ENCODE data around the gene ENAH. TPM values are rescaled to one million over a fixed set of nuclear protein-coding genes. Genes with fewer than 3 reads are reported as not detected.

ENAH gene
- polyA plus RNA-seq, 1 experiment, result 121 TPM

DNA sequence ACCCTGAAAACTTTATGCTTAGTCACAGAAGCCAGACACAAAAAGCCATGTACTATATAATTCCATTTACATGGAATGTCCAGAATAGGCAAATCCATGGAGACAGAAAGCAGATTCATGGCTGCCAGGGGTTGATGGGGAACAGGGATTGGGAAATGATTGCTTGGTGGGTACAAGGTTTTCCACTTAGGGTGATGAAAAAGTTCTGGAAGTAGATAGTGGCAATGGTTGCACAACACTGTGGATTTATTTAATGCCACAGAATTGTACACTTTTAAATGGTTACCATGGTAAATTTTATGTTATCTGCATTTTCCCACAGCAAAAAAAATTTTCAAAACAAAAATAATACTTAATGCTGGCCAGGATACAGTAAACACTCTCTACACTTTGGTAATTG lies 40.6 kb downstream of the ENAH start:
- POLR2A ChIA-PET, result no interaction called here
- DNase-seq (ENCODE audit: low read depth, low spot score), result no peak
- H3K9me3 ChIP-seq (ENCODE audit: control insufficient read depth, insufficient read depth, low read length), result no peaks in the 10 kb centered on the region; the same call in 1 of the 2 replicates
- TF ChIP-seq, protein P1, sequence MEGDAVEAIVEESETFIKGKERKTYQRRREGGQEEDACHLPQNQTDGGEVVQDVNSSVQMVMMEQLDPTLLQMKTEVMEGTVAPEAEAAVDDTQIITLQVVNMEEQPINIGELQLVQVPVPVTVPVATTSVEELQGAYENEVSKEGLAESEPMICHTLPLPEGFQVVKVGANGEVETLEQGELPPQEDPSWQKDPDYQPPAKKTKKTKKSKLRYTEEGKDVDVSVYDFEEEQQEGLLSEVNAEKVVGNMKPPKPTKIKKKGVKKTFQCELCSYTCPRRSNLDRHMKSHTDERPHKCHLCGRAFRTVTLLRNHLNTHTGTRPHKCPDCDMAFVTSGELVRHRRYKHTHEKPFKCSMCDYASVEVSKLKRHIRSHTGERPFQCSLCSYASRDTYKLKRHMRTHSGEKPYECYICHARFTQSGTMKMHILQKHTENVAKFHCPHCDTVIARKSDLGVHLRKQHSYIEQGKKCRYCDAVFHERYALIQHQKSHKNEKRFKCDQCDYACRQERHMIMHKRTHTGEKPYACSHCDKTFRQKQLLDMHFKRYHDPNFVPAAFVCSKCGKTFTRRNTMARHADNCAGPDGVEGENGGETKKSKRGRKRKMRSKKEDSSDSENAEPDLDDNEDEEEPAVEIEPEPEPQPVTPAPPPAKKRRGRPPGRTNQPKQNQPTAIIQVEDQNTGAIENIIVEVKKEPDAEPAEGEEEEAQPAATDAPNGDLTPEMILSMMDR (IDR thresholded peaks at IDR 0.05; ENCODE audit: low read depth, low read length), result no peak
- CTCF ChIA-PET, result interaction anchor here (1.2 to 1.7 kb wide), 2 partner anchors 166 to 167 kb away, joined by 3 to 8 read pairs; partner anchors contain the start of gene SRP9
- no peak overlapping the region for H3K27ac ChIP-seq (ENCODE audit: low read depth, low read length)
- H3K27me3 ChIP-seq (ENCODE audit: control insufficient read depth, insufficient read depth, low read length), result no peaks in the 10 kb centered on the region
- no peak overlapping the region for H3K4me3 ChIP-seq (ENCODE audit: low read depth, low read length)

DNA sequence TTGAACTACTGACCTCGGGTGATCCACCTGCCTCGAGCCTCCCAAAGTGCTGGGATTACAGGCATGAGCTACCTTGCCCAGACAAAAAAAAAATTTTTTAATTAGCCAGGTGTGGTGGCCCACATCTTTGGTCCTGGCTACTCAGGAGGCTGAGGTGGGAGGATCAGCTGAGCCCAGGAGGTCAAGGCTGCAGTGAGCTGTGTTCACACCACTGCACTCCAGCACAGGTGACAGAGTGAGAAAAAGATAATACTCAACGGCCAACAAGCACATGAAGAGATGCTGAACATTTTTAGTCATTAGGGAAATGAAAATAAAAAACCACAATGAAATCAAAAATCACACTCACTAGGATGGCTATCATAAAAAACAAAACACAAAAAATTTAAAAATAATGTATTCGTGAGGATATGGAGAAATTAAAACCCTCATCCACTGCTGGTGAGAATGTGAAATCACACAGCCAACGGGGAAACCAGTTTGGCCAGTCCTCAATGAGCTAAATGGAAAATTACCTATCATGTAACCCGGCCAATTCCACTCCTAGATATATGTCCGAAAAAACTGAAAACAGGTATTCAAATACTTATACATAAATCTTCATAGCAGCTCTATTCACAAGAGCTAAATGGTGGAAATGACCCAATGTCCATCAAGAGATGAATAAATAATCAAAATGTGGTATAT lies 41.2 kb downstream of the ENAH start:
- H3K4me3 ChIP-seq (ENCODE audit: low read depth, low read length), result no peak overlapping the region
- CTCF ChIA-PET, result interaction anchor here (1.2 to 1.7 kb wide), 2 partner anchors 166 to 168 kb away, joined by 3 to 8 read pairs; partner anchors contain the start of gene SRP9
- H3K27ac ChIP-seq (ENCODE audit: low read depth, low read length), result no peak overlapping the region
- POLR2A ChIA-PET, result no interaction called here
- TF ChIP-seq, protein P1 (IDR thresholded peaks at IDR 0.05; ENCODE audit: low read depth, low read length), result no peak
- H3K27me3 ChIP-seq (ENCODE audit: control insufficient read depth, insufficient read depth, low read length), result no peaks in the 10 kb centered on the region
- no peak for DNase-seq (ENCODE audit: low read depth, low spot score)
- no peaks in the 10 kb centered on the region; the same call in 1 of the 2 replicates for H3K9me3 ChIP-seq (ENCODE audit: control insufficient read depth, insufficient read depth, low read length)

DNA sequence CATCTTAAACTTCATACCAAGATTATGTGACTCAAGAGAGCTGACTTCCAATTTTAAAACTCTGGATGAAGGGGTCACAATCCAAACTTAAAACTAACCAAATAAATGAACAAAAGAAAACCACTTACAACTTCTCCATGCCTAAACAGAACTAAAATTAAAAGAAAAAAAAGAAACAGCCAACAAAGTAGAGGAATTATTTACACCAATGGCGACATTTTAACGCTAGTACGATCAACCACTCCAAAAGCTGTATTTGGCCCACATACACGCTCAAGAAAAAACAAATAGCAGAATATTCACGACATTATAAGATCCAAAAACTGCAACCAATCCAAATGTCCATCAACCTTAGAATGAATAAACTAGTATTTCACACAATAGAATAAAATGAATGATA lies 42.4 kb downstream of the ENAH start:
- Histone ChIP-seq H3K4me3 (ENCODE audit: low read depth, low read length) (no peak overlapping the region), H3K9me3 (ENCODE audit: control insufficient read depth, insufficient read depth, low read length) (no peaks in the 10 kb centered on the region; the same call in 1 of the 2 replicates), H3K27ac (ENCODE audit: low read depth, low read length) (no peak overlapping the region), H3K27me3 (ENCODE audit: control insufficient read depth, insufficient read depth, low read length) (no peaks in the 10 kb centered on the region)
- CTCF ChIA-PET, result no interaction called here
- TF ChIP-seq, protein P1 (IDR thresholded peaks at IDR 0.05; ENCODE audit: low read depth, low read length), result no peak
- no peak for DNase-seq (ENCODE audit: low read depth, low spot score)
- POLR2A ChIA-PET, result no interaction called here

DNA sequence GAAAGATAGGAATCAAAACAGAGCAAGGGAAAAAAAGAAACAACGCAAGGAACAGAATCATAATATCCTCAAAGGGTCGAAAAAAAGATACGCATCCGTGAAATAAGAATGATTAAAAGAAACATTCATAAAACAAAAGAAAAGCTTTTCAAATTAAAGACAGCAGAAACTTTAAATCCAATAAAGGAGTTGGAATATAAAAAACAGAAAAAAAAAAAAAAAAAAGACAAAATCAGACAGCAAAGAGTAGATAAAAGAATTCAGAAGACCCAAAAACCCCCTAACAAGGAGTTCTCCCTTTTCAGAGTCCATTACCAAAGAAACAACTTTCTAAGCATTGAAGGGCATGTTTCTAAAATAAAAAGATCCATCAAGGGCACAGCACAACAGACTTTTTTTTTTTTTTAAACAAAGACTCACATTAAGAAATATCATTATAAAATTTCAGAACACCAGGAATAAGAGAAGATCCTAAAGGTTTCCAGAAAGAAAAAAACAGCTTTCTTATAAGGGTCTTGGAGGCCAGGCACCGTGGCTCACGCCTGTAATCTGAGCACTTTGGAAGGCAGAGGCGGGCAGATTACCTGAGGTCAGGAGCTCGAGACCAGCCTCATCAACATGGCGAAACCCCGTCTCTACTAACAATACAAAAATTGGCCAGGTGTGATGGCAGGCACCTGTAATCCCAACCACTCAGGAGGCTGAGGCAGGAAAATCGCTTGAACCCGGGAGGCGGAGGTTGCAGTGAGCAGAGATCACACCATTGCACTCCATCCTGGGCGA lies 44.7 kb downstream of the ENAH start:
- ChIA-PET POLR2A (no interaction called here), CTCF (interaction anchor here (1.2 to 1.6 kb wide), 2 partner anchors 12 to 164 kb away, joined by 4 read pairs; no protein-coding TSS in a partner anchor)
- TF ChIP-seq, protein P1 (IDR thresholded peaks at IDR 0.05; ENCODE audit: low read depth, low read length), result no peak
- Histone ChIP-seq H3K9me3 (ENCODE audit: control insufficient read depth, insufficient read depth, low read length) (no peaks in the 10 kb centered on the region), H3K27ac (ENCODE audit: low read depth, low read length) (no peak overlapping the region), H3K27me3 (ENCODE audit: control insufficient read depth, insufficient read depth, low read length) (no peaks in the 10 kb centered on the region), H3K4me3 (ENCODE audit: low read depth, low read length) (no peak overlapping the region)
- DNase-seq (ENCODE audit: low read depth, low spot score), result no peak

DNA sequence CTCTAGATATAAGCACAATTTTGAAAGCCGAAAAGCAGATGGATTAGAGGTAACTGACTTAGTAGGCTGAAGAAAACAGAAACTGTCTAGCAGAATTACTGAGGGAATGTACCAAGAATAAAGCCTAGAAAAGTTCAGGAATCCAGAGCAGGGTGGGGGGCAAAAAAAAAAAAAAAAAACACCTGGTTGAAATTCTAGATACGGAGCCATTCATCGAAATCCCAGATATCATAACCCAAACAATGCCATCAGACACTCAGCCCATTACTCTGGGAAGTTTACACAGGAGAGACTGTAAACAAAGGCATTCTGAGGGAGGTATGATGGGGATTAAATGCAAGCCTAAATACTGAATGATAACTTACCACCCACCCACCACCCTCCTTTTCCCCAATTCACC lies 45.6 kb downstream of the ENAH start:
- no peak for DNase-seq (ENCODE audit: low read depth, low spot score)
- H3K27me3 ChIP-seq (ENCODE audit: control insufficient read depth, insufficient read depth, low read length), result no peaks in the 10 kb centered on the region
- ChIA-PET POLR2A (no interaction called here), CTCF (no interaction called here)
- H3K27ac ChIP-seq (ENCODE audit: low read depth, low read length), result no peak overlapping the region
- TF ChIP-seq, protein P1 (IDR thresholded peaks at IDR 0.05; ENCODE audit: low read depth, low read length), result no peak
- no peak overlapping the region for H3K4me3 ChIP-seq (ENCODE audit: low read depth, low read length)
- no peaks in the 10 kb centered on the region for H3K9me3 ChIP-seq (ENCODE audit: control insufficient read depth, insufficient read depth, low read length)

Measured in AG04450 (cell line).